Loucy (cell line): Measurements from ENCODE around the gene PDCD10.

ENCODE experiments used
- CTCF ChIP-seq: fragments of 200-600 bp; sonication (generic); conservative IDR thresholded peaks from 2 replicates; pipeline ENCODE4 v1.5.1; 2014; ENCODE audit warnings: mild to moderate bottlenecking, antibody characterized with exemption, low read length
- EZH2phosphoT487 ChIP-seq: fragments of 200-600 bp; IDR thresholded peaks from 2 replicates; pipeline ENCODE4 v1.6.1; 2018; ENCODE audit warnings: antibody characterized with exemption, mild to moderate bottlenecking, moderate library complexity, borderline replicate concordance

- no peak for TF ChIP-seq CTCF
- TF ChIP-seq EZH2phosphoT487 = no peak
Measured at GRCh38 chr3:167731393-167731792, 3.3 kb downstream of the PDCD10 start.
